HEK293T (cell line): Measurements from ENCODE around the gene COG1.

Source experiments
- ARNT ChIP-seq: fragments of 450-650 bp; IDR thresholded peaks from 2 replicates; pipeline ENCODE4 v1.6.1; 2017; ENCODE audit warnings: mild to moderate bottlenecking
- BHLHE40 ChIP-seq: fragments of 450-650 bp; IDR thresholded peaks from 2 replicates; pipeline ENCODE4 v1.6.1; 2016; ENCODE audit warnings: mild to moderate bottlenecking, moderate library complexity, borderline replicate concordance
- NFRKB ChIP-seq: fragments of 450-650 bp; IDR thresholded peaks from 2 replicates; pipeline ENCODE4 v1.6.1; 2016; ENCODE audit warnings: mild to moderate bottlenecking, moderate library complexity

GRCh38 chr17:73200476-73200875, 7.6 kb downstream of the COG1 start:
- no peak for TF ChIP-seq NFRKB
- no peak for TF ChIP-seq ARNT
- TF ChIP-seq BHLHE40 = no peak
